Natural killer cell (primary cell): Measurements from ENCODE around the gene AKR1D1. TPM values are rescaled to one million over a fixed set of nuclear protein-coding genes. Genes with fewer than 3 reads are reported as not detected.

Experiments used
- ATAC-seq, 3 donors: fragments of 150-1000 bp in 2 of 3; fragments of 200-7000 bp in 1 of 3; cut with Tn5 transposase; 1 replicate in 1 of 3; 2 replicates in 2 of 3; pipeline ENCODE4 v1.10.0; 2021; ENCODE audit warnings: mild to moderate bottlenecking in 2 of 3, moderate library complexity in 2 of 3
- DNase-seq, 2 donors: peaks; one replicate each; pipeline versions ENCODE4 v3.0.0 to v3.0.0-alpha.2; 2013 to 2021; ENCODE audit warnings: mixed read lengths in 1 of 2
- H3K27ac ChIP-seq: one replicate; pipeline ENCODE4 v1.5.1; 2013; ENCODE audit warnings: mild to moderate bottlenecking, low read length
- H3K27me3 ChIP-seq: one replicate; pipeline ENCODE4 v1.6.1; 2013; ENCODE audit warnings: low read length; ENCODE audit not compliant: control insufficient read depth, insufficient read depth
- H3K36me3 ChIP-seq: one replicate; pipeline ENCODE4 v1.6.1; 2013; ENCODE audit warnings: low read length; ENCODE audit not compliant: control insufficient read depth, insufficient read depth
- H3K4me1 ChIP-seq: one replicate; pipeline ENCODE4 v1.6.1; 2013; ENCODE audit warnings: low read length; ENCODE audit not compliant: control insufficient read depth, insufficient read depth
- H3K4me3 ChIP-seq: one replicate; pipeline ENCODE4 v1.5.1; 2013; ENCODE audit warnings: low read length
- H3K9me3 ChIP-seq: one replicate; pipeline ENCODE4 v1.6.1; 2013; ENCODE audit warnings: low read length; ENCODE audit not compliant: control insufficient read depth, insufficient read depth
- H3K27ac Mint-ChIP-seq, 2 donors: one replicate each; pipeline ENCODE4 v1.8.0; 2022; ENCODE audit warnings: mild to moderate bottlenecking in 2 of 2, mixed read lengths in 2 of 2, moderate library complexity in 1 of 2
- H3K27me3 Mint-ChIP-seq, 2 donors: one replicate each; pipeline ENCODE4 v1.8.0; 2022; ENCODE audit warnings: low read depth in 2 of 2, mixed read lengths in 2 of 2
- H3K36me3 Mint-ChIP-seq: one replicate; pipeline ENCODE4 v1.8.0; 2022; ENCODE audit warnings: mixed read lengths
- H3K4me1 Mint-ChIP-seq, 2 donors: one replicate each; pipeline ENCODE4 v1.8.0; 2022; ENCODE audit warnings: mixed read lengths in 2 of 2
- H3K4me3 Mint-ChIP-seq: one replicate; pipeline ENCODE4 v1.8.0; 2022; ENCODE audit warnings: mild to moderate bottlenecking, moderate library complexity, mixed read lengths
- H3K9me3 Mint-ChIP-seq, 2 donors: one replicate each; pipeline ENCODE4 v1.8.0; 2022; ENCODE audit warnings: mixed read lengths in 2 of 2
- CTCF ChIP-seq: fragments of 200-600 bp; IDR thresholded peaks from one replicate; pipeline ENCODE4 v1.8.0; 2022; ENCODE audit warnings: antibody characterized with exemption
- WGBS: methylation state at CpG from one replicate; pipeline ENCODE4 v1.1.7; 2013; ENCODE audit warnings: missing lambda C conversion rate; ENCODE audit not compliant: insufficient coverage; 5-methylcytosine and 5-hydroxymethylcytosine counted together
- intact Hi-C: fragments of 100-400 bp; cut with micrococcal nuclease; formaldehyde crosslinking; loops from one replicate; pipeline ENCODE4 v1.14.2; 2022
- total RNA-seq, 4 donors: library from RNA; stranded (reverse); fragments of 120-200 nt in 1 of 4; gene quantifications; one replicate each; pipeline versions ENCODE4 v1.2.3 to v1.2.4, GENCODE V29; 2013 to 2022

Gene AKR1D1
- total RNA-seq, 3 donors from 2014 or later (not counting 1 experiment from before 2014, with no cell fraction given) = not detected

DNA sequence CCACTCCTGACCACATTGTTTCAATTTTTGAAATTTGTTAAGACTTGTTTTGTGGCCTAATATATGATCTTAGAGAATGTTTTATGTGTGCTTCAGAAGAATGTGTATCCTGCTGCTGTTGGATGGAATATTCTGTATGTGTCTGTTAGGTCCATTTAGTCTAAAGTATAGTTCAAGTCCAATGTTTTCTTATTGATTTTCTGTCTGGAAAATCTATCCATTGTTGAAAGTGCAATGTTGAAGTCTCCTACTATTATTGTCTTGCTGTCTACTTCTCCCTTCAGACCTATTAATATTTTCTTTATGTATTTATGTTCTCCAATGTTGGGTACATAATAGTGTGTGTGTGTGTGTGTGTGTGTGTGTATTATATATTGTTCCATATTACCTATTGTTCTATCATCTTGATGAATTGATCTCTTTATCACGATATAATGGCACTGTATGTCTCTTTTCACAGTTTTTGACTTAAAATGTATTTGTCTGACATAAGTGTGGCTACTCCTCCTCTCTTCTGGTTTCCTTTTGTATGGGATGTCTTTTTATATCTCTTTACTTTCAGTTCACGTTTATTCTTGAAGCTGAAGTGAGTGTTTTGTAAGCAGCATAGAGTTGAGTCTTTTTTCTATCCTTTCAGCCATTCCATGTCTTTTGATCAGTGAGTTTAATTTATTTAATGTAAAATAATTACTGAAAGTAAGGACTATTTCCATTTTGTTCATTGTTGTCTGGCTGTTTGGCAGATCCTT, 61.3 kb downstream of the AKR1D1 start:
- no peak for TF ChIP-seq CTCF
- no peak for DNase-seq
- H3K4me1 Mint-ChIP-seq = no peaks in the 10 kb centered on the region
- Histone ChIP-seq H3K27me3 (no peaks in the 10 kb centered on the region), H3K4me1 (no peaks in the 10 kb centered on the region), H3K9me3 (no peaks in the 10 kb centered on the region), H3K36me3 (no peaks in the 10 kb centered on the region), H3K27ac (no peak overlapping the region), H3K4me3 (no peak overlapping the region)
- peaks cover 0 to 2% of the 10 kb centered on the region in 2 donors for H3K27me3 Mint-ChIP-seq
- no peaks in the 10 kb centered on the region for H3K36me3 Mint-ChIP-seq
- no peak overlapping the region for H3K27ac Mint-ChIP-seq
- no peak overlapping the region for H3K4me3 Mint-ChIP-seq
- ATAC-seq = no peak
- H3K9me3 Mint-ChIP-seq = no peaks in the 10 kb centered on the region
- intact Hi-C loops = no loop called here
- no CpG with 5 or more reads among the region's 2 CpGs for WGBS

- H3K4me1 ChIP-seq = no peaks in the 10 kb centered on the region
- no peak for ATAC-seq
- Mint-ChIP-seq H3K4me3 (no peak overlapping the region), H3K36me3 (no peaks in the 10 kb centered on the region), H3K9me3 (no peaks in the 10 kb centered on the region), H3K27ac (no peak overlapping the region), H3K27me3 (peaks cover 0 to 2% of the 10 kb centered on the region in 2 donors), H3K4me1 (no peaks in the 10 kb centered on the region)
- intact Hi-C loops = no loop called here
- no peak overlapping the region for H3K27ac ChIP-seq
- H3K27me3 ChIP-seq = no peaks in the 10 kb centered on the region
- H3K36me3 ChIP-seq = no peaks in the 10 kb centered on the region
- no peak overlapping the region for H3K4me3 ChIP-seq
- no peak for DNase-seq
- no peaks in the 10 kb centered on the region for H3K9me3 ChIP-seq
- no peak for TF ChIP-seq CTCF
- WGBS = 71% methylated on average over 3 of the region's 3 CpGs
These were observed 62.0 kb downstream of the AKR1D1 start for GRCh38 chr7:138138244-138138643.

GRCh38 chr7:138142583-138143201, 66.4 kb downstream of the AKR1D1 start:
- H3K4me1 Mint-ChIP-seq = peaks cover 6 to 8% of the 10 kb centered on the region in 2 donors

More at GRCh38 chr7:138142583-138143201, 66.4 kb downstream of the AKR1D1 start:
- H3K27ac ChIP-seq = no peak overlapping the region
- no peak for ATAC-seq
- no peak overlapping the region for H3K4me3 ChIP-seq
- intact Hi-C loops = no loop called here
- peaks cover 0 to 3% of the 10 kb centered on the region in 2 donors for H3K27me3 Mint-ChIP-seq
- no peaks in the 10 kb centered on the region for H3K9me3 Mint-ChIP-seq
- H3K27me3 ChIP-seq = no peaks in the 10 kb centered on the region
- H3K36me3 Mint-ChIP-seq = no peaks in the 10 kb centered on the region
- no peak overlapping the region for H3K27ac Mint-ChIP-seq
- no peaks in the 10 kb centered on the region for H3K9me3 ChIP-seq
- TF ChIP-seq CTCF = no peak
- H3K4me3 Mint-ChIP-seq = no peak overlapping the region
- no peaks in the 10 kb centered on the region for H3K36me3 ChIP-seq
- DNase-seq = no peak
- no peaks in the 10 kb centered on the region for H3K4me1 ChIP-seq
